ENCODE measurements around the gene AMBRA1. TPM values are rescaled to one million over a fixed set of nuclear protein-coding genes. Genes with fewer than 3 reads are reported as not detected.

The AMBRA1 gene
- polyA plus RNA-seq, 1 donor from 2014 or later = 34.5 TPM

GRCh38 chr11:46375392-46376101 lies 218.3 kb downstream of the AMBRA1 start:
- Histone ChIP-seq H3K4me2 (ENCODE audit: low read length) (no peak overlapping the region), H3K9ac (ENCODE audit: low read length) (no peak overlapping the region), H4K20me1 (ENCODE audit: insufficient read depth) (no peaks in the 10 kb centered on the region), H3K4me3 (ENCODE audit: low read length) (no peak overlapping the region), H3F3A (ENCODE audit: insufficient read depth, low read length, poor library complexity, severe bottlenecking) (no peaks in the 10 kb centered on the region), H3K9me2 (ENCODE audit: insufficient read depth, low read length) (no peaks in the 10 kb centered on the region), H3K79me2 (replicated peaks; ENCODE audit: insufficient read depth, low read length) (no peaks in the 10 kb centered on the region), H3K36me3 (ENCODE audit: insufficient read depth, low read length) (no peaks in the 10 kb centered on the region), H3K9me3 (ENCODE audit: low read length) (no peaks in the 10 kb centered on the region), H3K27ac (ENCODE audit: low read length) (no peak overlapping the region), H3K27me3 (ENCODE audit: insufficient read depth, low read depth, low read length) (no peaks in the 10 kb centered on the region), H2AFZ (ENCODE audit: low read depth, low read length) (no peak overlapping the region)
- TF ChIP-seq EZH2 (IDR thresholded peaks at IDR 0.05; ENCODE audit: borderline replicate concordance, insufficient read depth, low read length, poor library complexity, severe bottlenecking) (no peak), EP300 (conservative IDR thresholded peaks at IDR 0.05; ENCODE audit: poor library complexity, severe bottlenecking) (no peak), RAD21 (conservative IDR thresholded peaks at IDR 0.05) (no peak), TAF1 (IDR thresholded peaks at IDR 0.05; ENCODE audit: low read depth) (no peak), REST (IDR thresholded peaks at IDR 0.05; ENCODE audit: borderline replicate concordance) (no peak), POLR2AphosphoS5 (IDR thresholded peaks at IDR 0.05) (no peak), MXI1 (conservative IDR thresholded peaks at IDR 0.05; ENCODE audit: poor library complexity, severe bottlenecking) (no peak), SMC3 (conservative IDR thresholded peaks at IDR 0.05; ENCODE audit: poor library complexity) (no peak)
- TF ChIP-seq, protein P1, sequence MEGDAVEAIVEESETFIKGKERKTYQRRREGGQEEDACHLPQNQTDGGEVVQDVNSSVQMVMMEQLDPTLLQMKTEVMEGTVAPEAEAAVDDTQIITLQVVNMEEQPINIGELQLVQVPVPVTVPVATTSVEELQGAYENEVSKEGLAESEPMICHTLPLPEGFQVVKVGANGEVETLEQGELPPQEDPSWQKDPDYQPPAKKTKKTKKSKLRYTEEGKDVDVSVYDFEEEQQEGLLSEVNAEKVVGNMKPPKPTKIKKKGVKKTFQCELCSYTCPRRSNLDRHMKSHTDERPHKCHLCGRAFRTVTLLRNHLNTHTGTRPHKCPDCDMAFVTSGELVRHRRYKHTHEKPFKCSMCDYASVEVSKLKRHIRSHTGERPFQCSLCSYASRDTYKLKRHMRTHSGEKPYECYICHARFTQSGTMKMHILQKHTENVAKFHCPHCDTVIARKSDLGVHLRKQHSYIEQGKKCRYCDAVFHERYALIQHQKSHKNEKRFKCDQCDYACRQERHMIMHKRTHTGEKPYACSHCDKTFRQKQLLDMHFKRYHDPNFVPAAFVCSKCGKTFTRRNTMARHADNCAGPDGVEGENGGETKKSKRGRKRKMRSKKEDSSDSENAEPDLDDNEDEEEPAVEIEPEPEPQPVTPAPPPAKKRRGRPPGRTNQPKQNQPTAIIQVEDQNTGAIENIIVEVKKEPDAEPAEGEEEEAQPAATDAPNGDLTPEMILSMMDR (IDR thresholded peaks at IDR 0.05; ENCODE audit: poor library complexity, severe bottlenecking) = no peak

DNA sequence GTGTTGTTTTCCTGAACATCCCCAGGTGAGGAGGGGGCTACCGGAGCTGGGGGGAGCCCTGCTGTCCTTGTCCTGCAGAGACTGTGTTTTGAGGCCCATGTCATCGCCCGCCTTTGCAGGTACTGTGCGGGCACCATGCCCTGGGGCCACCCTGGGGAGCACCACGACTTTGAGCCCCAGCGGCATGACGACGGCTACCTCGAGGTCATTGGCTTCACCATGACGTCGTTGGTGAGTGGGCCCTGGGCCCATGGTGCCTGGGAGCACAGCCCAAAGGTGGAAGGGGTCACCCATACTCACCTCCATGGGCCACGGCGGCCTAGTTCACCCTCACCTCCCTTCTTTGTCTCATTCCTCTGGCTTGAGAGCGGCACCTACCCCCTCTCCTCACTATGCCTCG lies 219.0 kb downstream of the AMBRA1 start:
- no peak overlapping the region for H2AFZ ChIP-seq (ENCODE audit: low read depth, low read length)
- H3F3A ChIP-seq (ENCODE audit: insufficient read depth, low read length, poor library complexity, severe bottlenecking) = no peaks in the 10 kb centered on the region
- H3K4me3 ChIP-seq (ENCODE audit: low read length) = no peak overlapping the region
- no peaks in the 10 kb centered on the region for H3K9me3 ChIP-seq (ENCODE audit: low read length)
- H3K4me2 ChIP-seq (ENCODE audit: low read length) = no peak overlapping the region
- no peaks in the 10 kb centered on the region for H3K9me2 ChIP-seq (ENCODE audit: insufficient read depth, low read length)
- H3K27ac ChIP-seq (ENCODE audit: low read length) = no peak overlapping the region
- no peaks in the 10 kb centered on the region for H4K20me1 ChIP-seq (ENCODE audit: insufficient read depth)
- no peaks in the 10 kb centered on the region for H3K79me2 ChIP-seq (replicated peaks; ENCODE audit: insufficient read depth, low read length)
- no peaks in the 10 kb centered on the region for H3K27me3 ChIP-seq (ENCODE audit: insufficient read depth, low read depth, low read length)
- no peak overlapping the region for H3K9ac ChIP-seq (ENCODE audit: low read length)
- TF ChIP-seq REST (IDR thresholded peaks at IDR 0.05; ENCODE audit: borderline replicate concordance) = no peak
- TF ChIP-seq POLR2AphosphoS5 (IDR thresholded peaks at IDR 0.05) = no peak
- TF ChIP-seq EP300 (conservative IDR thresholded peaks at IDR 0.05; ENCODE audit: poor library complexity, severe bottlenecking) = no peak
- H3K36me3 ChIP-seq (ENCODE audit: insufficient read depth, low read length) = no peaks in the 10 kb centered on the region

Data from neural cell (in vitro differentiated cells).